Right lobe of liver (tissue), 6 donors: Measurements from ENCODE around the gene SAMD8. TPM values are rescaled to one million over a fixed set of nuclear protein-coding genes. Genes with fewer than 3 reads are reported as not detected.
A peak's percentile ranks its signal among the peaks of the same experiment; 100 is the strongest.
"Not testable (repeated sequence)": the region's sequence is repeated elsewhere in the genome, so short reads cannot be mapped to it uniquely, and the experiment has no call there.

Experiments used
- ATAC-seq, 4 donors: fragments of 200-7000 bp; cut with Tn5 transposase; one replicate each; pipeline ENCODE4 v1.9.1; 2020; ENCODE audit warnings: mild to moderate bottlenecking in 4 of 4, moderate library complexity in 4 of 4
- DNase-seq, 3 donors: peaks; one replicate each; pipeline ENCODE4 v3.0.0-alpha.2; 2020
- H3K27ac ChIP-seq, 3 donors: fragments of 200-600 bp; one replicate each; pipeline ENCODE4 v1.8.0; 2022
- H3K27me3 ChIP-seq, 2 donors: fragments of 200-600 bp; one replicate each; pipeline ENCODE4 v1.8.0; 2022
- H3K36me3 ChIP-seq, 4 donors: fragments of 200-600 bp; sonication (generic) in 1 of 4; one replicate each; pipeline versions ENCODE4 v1.5.1 to v1.8.0; 2017 to 2022; ENCODE audit warnings: control low read depth in 1 of 4
- H3K4me1 ChIP-seq, 4 donors: fragments of 200-600 bp; sonication (generic) in 1 of 4; one replicate each; pipeline versions ENCODE4 v1.5.1 to v1.8.0; 2017 to 2022; ENCODE audit warnings: control low read depth in 1 of 4
- H3K4me3 ChIP-seq, 3 donors: fragments of 200-600 bp; one replicate each; pipeline ENCODE4 v1.8.0; 2022
- H3K9me3 ChIP-seq, 4 donors: fragments of 200-600 bp; sonication (generic) in 1 of 4; one replicate each; pipeline versions ENCODE4 v1.5.1 to v1.8.0; 2017 to 2022; ENCODE audit warnings: control low read depth in 1 of 4
- CTCF ChIP-seq, 4 donors: fragments of 200-600 bp in 3 of 4; fragments of 450-650 bp in 1 of 4; IDR thresholded peaks; one replicate each; pipeline versions ENCODE4 v1.5.1 to v1.8.0; 2016 to 2022; ENCODE audit warnings: antibody characterized with exemption in 4 of 4, mild to moderate bottlenecking in 2 of 4
- POLR2A ChIP-seq: fragments of 450-650 bp; IDR thresholded peaks from one replicate; pipeline ENCODE4 v1.6.1; 2017; ENCODE audit warnings: antibody characterized with exemption, mild to moderate bottlenecking
- WGBS: methylation state at CpG from one replicate; pipeline ENCODE4 v1.1.6; 2018; ENCODE audit warnings: low coverage, low lambda C conversion rate; ENCODE audit not compliant: insufficient coverage; ENCODE audit errors: missing lambda C conversion rate; 5-methylcytosine and 5-hydroxymethylcytosine counted together
- intact Hi-C, 2 donors: fragments of 100-400 bp; cut with DNase I; formaldehyde crosslinking; loops; one replicate each; pipeline versions ENCODE4 v1.11.2 to v1.14.1; 2022
- total RNA-seq, 6 experiments: library from RNA; depleted of rRNA in 2 of 6; stranded (reverse); fragments of >200 nt in 2 of 6; fragmentation: NEBNext Ultra II Directional in 3 of 6; extraction: Animal tissue kit (Norgen Biotek cat#: 25700) in 3 of 6; gene quantifications; one replicate each; pipeline versions ENCODE4 v1.1.0 to v1.2.4, GENCODE V29; 2016 to 2023
- donor health status: DM: no; HTN: yes; CAD: no.
- donor health status: DM: no; HTN: no; CAD: no.
- donor health status: DM: no; HTN: no; CAD: no.
- donor health status: DM: no; HTN: yes; CAD: no.
- donor health status: DM: no; HTN: yes; CAD: no.

Gene SAMD8
- total RNA-seq, 6 experiments from 2014 or later: 5.7 to 13.2 (median 9.3) TPM

GRCh38 chr10:75211007-75211691, 99.7 kb downstream of the SAMD8 start:
- ATAC-seq (peak in 1 of 4 donors; percentile 15), DNase-seq (no peak)
- Histone ChIP-seq H3K27me3 (no peaks in the 10 kb centered on the region), H3K36me3 (peaks cover 0 to 41% (median 16%) of the 10 kb centered on the region in 4 donors), H3K4me3 (peak overlapping the region; percentile 98 to 99 (median 99)), H3K27ac (peak overlapping the region; percentile 95 to 98 (median 98)), H3K4me1 (peaks cover 0 to 16% (median 5%) of the 10 kb centered on the region in 4 donors), H3K9me3 (no peaks in the 10 kb centered on the region)
- no peak for TF ChIP-seq CTCF (IDR thresholded peaks at IDR 0.05)
- peak; percentile 20 for TF ChIP-seq POLR2A
- WGBS: under 1% methylated on average over 29 of the region's 38 CpGs
- intact Hi-C loops: no loop called here

DNA sequence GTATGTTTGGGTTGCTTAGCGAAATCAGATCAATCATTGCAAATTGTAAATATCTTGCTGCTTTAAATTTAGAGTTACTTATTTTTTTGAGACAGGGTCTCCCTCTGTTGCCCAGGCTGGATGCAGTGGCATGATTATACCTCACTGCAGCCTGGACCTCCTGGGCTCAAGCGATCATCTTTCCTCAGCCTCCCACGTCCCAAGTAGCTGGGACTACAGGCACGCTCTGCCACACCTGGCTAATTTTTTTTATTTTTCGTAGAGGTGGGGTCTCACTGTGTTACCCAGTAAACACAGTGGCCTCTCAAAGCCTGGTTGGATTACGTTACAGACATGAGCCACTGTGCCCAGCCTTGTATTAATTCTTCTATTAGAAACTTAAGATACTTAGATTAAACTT, 100.9 kb downstream of the SAMD8 start:
- intact Hi-C loops: no loop called here
- Histone ChIP-seq H3K4me3 (no peak overlapping the region), H3K27ac (no peak overlapping the region), H3K36me3 (peaks cover 0 to 53% (median 21%) of the 10 kb centered on the region in 4 donors), H3K9me3 (no peaks in the 10 kb centered on the region), H3K27me3 (no peaks in the 10 kb centered on the region), H3K4me1 (peaks cover 0 to 16% (median 5%) of the 10 kb centered on the region in 4 donors)
- ATAC-seq (no peak), DNase-seq (no peak)
- 95% methylated on average over 3 of the region's 6 CpGs for WGBS
- TF ChIP-seq CTCF (IDR thresholded peaks at IDR 0.05) (no peak), POLR2A (no peak)

DNA sequence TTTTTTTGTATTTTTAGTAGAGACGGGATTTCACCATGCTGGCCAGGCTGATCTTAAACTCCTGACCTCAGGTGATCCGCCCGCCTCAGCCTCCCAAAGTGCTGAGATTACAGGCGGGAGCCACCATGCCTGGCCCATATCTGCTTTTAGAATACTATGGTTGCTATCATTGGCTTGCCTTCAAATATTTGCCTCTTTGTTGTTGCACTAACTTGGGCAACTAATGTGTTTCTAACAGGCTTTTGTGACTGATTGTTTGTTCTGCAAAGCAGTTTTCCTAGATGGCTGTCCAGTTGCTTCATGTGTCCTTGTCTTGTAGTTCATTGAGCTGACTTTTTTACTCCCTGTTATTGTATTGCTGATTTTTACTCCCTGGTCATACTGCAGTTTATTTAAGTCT, 108.8 kb downstream of the SAMD8 start:
- 90% methylated on average over 3 of the region's 4 CpGs for WGBS

DNA sequence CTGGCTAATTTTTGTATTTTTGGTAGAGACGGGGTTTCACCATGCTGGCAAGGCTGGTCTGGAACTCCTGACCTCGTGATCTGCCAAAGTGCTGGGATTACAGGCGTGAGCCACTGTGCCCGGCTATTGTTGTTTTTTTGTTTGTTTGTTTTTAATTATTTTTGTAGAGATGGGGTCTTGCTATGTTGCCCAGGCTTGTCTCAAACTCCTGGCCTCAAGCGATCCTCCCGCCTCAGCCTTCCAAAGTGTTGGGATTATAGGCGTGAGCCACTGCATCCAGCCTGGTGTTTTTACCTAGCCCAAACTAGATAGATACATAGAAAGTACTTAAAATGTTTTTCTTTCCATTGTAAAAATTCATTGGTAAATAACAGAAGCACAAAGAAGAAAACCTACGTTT, 110.0 kb downstream of the SAMD8 start:
- not testable (repeated sequence) for H3K4me1 ChIP-seq, H3K27ac ChIP-seq
- WGBS: 97% methylated on average over 5 of the region's 8 CpGs

More for the DNA sequence above, 108.8 kb downstream of the SAMD8 start:
- Histone ChIP-seq H3K9me3 (no peaks in the 10 kb centered on the region), H3K27me3 (no peaks in the 10 kb centered on the region), H3K4me1 (no peaks in the 10 kb centered on the region), H3K36me3 (peaks cover 22 to 87% (median 53%) of the 10 kb centered on the region in 4 donors), H3K27ac (no peak overlapping the region), H3K4me3 (no peak overlapping the region)
- intact Hi-C loops: no loop called here
- no peak for DNase-seq
- TF ChIP-seq POLR2A (no peak), CTCF (IDR thresholded peaks at IDR 0.05) (no peak)
- ATAC-seq: no peak

GRCh38 chr10:75223507-75223906, 112.1 kb downstream of the SAMD8 start:
- Histone ChIP-seq H3K27me3 (no peaks in the 10 kb centered on the region), H3K27ac (no peak overlapping the region), H3K4me1 (no peaks in the 10 kb centered on the region), H3K4me3 (no peak overlapping the region), H3K36me3 (peaks cover 19 to 60% (median 41%) of the 10 kb centered on the region in 4 donors), H3K9me3 (no peaks in the 10 kb centered on the region)
- intact Hi-C loops: no loop called here
- WGBS: 71% methylated on average over 2 of the region's 2 CpGs
- ATAC-seq (no peak), DNase-seq (no peak)
- no peak for TF ChIP-seq POLR2A
- TF ChIP-seq CTCF (IDR thresholded peaks at IDR 0.05): no peak

More for the DNA sequence above, 110.0 kb downstream of the SAMD8 start:
- H3K27me3 ChIP-seq, intact Hi-C loops, ATAC-seq, H3K4me3 ChIP-seq, H3K9me3 ChIP-seq, DNase-seq: not testable (repeated sequence)
- peaks cover 19 to 75% (median 48%) of the 10 kb centered on the region in 4 donors for H3K36me3 ChIP-seq
